K562 (cell line): ENCODE results near the gene JMJD1C. TPM values are rescaled to one million over a fixed set of nuclear protein-coding genes. Genes with fewer than 3 reads are reported as not detected.

Experiments used
- CSDE1 ChIP-seq, 2 experiments: fragments of 450-650 bp; IDR thresholded peaks; 2 replicates each; pipeline ENCODE4 v1.6.1; 2016; ENCODE audit warnings: mild to moderate bottlenecking in 1 of 2
- CTBP1 ChIP-seq: fragments of 450-650 bp; IDR thresholded peaks from 2 replicates; pipeline ENCODE4 v1.6.1; 2016; ENCODE audit warnings: borderline replicate concordance
- CUX1 ChIP-seq: fragments of 200-800 bp; sonication (Bioruptor generic); IDR thresholded peaks from 2 replicates; pipeline ENCODE4 v1.6.1; 2016; ENCODE audit warnings: missing genetic modification characterization, missing compliant biosample characterization
- HDGF ChIP-seq: fragments of 450-650 bp; IDR thresholded peaks from 2 replicates; pipeline ENCODE4 v1.6.1; 2016
- KAT7 ChIP-seq: sonication (generic); formaldehyde crosslinking; IDR thresholded peaks from 2 replicates; pipeline ENCODE4 v1.8.0; 2022; ENCODE audit warnings: missing genetic modification reagents, mild to moderate bottlenecking, borderline replicate concordance
- KDM5B ChIP-seq: fragments of 200-600 bp; sonication (generic); IDR thresholded peaks from 2 replicates; pipeline ENCODE4 v1.6.1; 2012; ENCODE audit warnings: low read depth, mild to moderate bottlenecking, moderate library complexity, low read length, control low read depth, inconsistent platforms; ENCODE audit not compliant: insufficient replicate concordance
- POLR2AphosphoS2 ChIP-seq: IDR thresholded peaks from 2 replicates; pipeline ENCODE4 v1.6.1; 2012; ENCODE audit warnings: low read length, improper control_type of control experiment
- RBBP5 ChIP-seq: fragments of 200-600 bp; sonication (generic); IDR thresholded peaks from 2 replicates; pipeline ENCODE4 v1.6.1; 2012; ENCODE audit warnings: borderline replicate concordance, mild to moderate bottlenecking, low read length, control low read depth, inconsistent platforms; ENCODE audit not compliant: insufficient read depth, poor library complexity, severe bottlenecking
- TOE1 ChIP-seq, 2 experiments: fragments of 450-650 bp in 1 of 2; sonication (generic) in 1 of 2; formaldehyde crosslinking in 1 of 2; IDR thresholded peaks; 2 replicates each; pipeline versions ENCODE4 v1.7.1 to v1.8.0; 2016 to 2022; ENCODE audit warnings: borderline replicate concordance in 2 of 2, mild to moderate bottlenecking in 2 of 2, antibody characterized with exemption in 1 of 2, inconsistent platforms in 1 of 2, low read depth in 1 of 2, missing genetic modification reagents in 1 of 2, moderate library complexity in 1 of 2
- ZNF324 ChIP-seq: fragments of 250-450 bp; sonication (Bioruptor Pico); IDR thresholded peaks from 2 replicates; pipeline ENCODE4 v1.4.0; 2020; ENCODE audit warnings: mild to moderate bottlenecking
- polyA plus RNA-seq, 8 experiments: library from polyadenylated mRNA; depleted of rRNA in 4 of 8; stranded (reverse) in 5 of 8; unstranded in 3 of 8; fragments of >200 nt; fragmentation: Nextera tagmentation in 2 of 8; fragmentation: Illumina TruSeq in 1 of 8; extraction: Ambion mirVana in 2 of 8; extraction: Trizol in 1 of 8; gene quantifications; 2 replicates each; pipeline versions ENCODE4 v1.2.1 to v1.2.3, GENCODE V29; 2011 to 2014; ENCODE audit warnings: inconsistent platforms in 1 of 8, missing spikeins in 1 of 8
- total RNA-seq, 7 experiments: library from RNA; depleted of rRNA in 6 of 7; stranded (reverse); fragments of >200 nt in 6 of 7; fragmentation: Illumina TruSeq in 2 of 7; extraction: Trizol in 2 of 7; gene quantifications; 2 replicates each; pipeline versions ENCODE4 v1.2.1 to v1.2.3, GENCODE V29; 2011 to 2021; ENCODE audit warnings: low replicate concordance in 1 of 7
- TF ChIP-seq, protein P1 (sequence below): sonication (generic); formaldehyde crosslinking; IDR thresholded peaks from 2 replicates; pipeline ENCODE4 v1.8.1; 2022; ENCODE audit warnings: missing genetic modification reagents
- TF ChIP-seq, protein P2 (sequence below): fragments of 250-450 bp; sonication (Bioruptor Pico); IDR thresholded peaks from 2 replicates; pipeline ENCODE4 v1.5.0; 2021; ENCODE audit warnings: mild to moderate bottlenecking, moderate library complexity

JMJD1C gene
- total and polyA plus RNA-seq, 9 of the 15 experiments (the other 6 are each of a cell fraction or from before 2014, with no cell fraction given), result 25.3 to 68.0 (median 47.2) TPM

DNA sequence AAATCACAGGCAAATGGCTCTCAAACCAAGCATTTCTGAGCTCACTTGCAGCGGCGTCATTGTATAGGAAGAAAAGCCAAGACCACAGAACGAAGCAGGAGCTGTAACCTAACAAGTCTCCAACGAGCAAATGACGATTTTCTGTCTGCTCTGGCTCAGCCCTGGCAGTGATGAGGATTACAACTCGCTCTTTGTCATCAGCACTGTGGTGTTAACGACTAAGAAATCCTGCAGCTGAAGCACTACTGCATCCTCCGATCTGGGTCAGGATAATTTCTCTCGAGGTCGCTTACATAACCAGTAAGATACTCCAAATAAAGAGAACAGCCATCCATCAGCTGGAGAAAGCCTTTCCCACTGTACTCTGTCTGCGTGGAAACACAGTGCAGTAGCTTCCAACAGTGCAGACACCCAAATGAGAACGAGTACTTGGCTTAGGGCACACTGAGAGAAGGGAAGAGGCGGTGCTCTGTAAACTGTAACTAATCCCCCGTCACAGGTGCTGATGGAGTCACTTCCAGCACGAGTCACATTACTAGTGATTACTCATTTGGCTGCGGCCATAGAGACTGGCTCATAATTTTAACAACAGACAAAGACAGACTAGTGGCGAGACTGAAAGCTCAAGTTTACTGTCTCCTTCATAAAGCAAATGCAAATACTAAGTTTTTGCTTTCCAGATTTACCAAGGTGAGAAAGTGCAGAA, 196.8 kb downstream of the JMJD1C start (continued):
- peak; percentile 81 for TF ChIP-seq TOE1 (IDR thresholded peaks at IDR 0.05; ENCODE audit: borderline replicate concordance)
- TF ChIP-seq TOE1 (CRISPR knock-in tag; IDR thresholded peaks at IDR 0.05; ENCODE audit: borderline replicate concordance, low read depth), result peak; percentile 54; the same call in 1 of the 2 replicates
- TF ChIP-seq, protein P1, sequence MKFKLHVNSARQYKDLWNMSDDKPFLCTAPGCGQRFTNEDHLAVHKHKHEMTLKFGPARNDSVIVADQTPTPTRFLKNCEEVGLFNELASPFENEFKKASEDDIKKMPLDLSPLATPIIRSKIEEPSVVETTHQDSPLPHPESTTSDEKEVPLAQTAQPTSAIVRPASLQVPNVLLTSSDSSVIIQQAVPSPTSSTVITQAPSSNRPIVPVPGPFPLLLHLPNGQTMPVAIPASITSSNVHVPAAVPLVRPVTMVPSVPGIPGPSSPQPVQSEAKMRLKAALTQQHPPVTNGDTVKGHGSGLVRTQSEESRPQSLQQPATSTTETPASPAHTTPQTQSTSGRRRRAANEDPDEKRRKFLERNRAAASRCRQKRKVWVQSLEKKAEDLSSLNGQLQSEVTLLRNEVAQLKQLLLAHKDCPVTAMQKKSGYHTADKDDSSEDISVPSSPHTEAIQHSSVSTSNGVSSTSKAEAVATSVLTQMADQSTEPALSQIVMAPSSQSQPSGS, result no peak
- peak; percentile 66; the same call in 1 of the 2 replicates for TF ChIP-seq KAT7
- TF ChIP-seq RBBP5, result peak; percentile 69
- TF ChIP-seq CSDE1 (IDR thresholded peaks at IDR 0.05), result peak in 1 of 2 experiments; percentile 13; a peak in 1 of 4 replicates
- TF ChIP-seq, protein P2, sequence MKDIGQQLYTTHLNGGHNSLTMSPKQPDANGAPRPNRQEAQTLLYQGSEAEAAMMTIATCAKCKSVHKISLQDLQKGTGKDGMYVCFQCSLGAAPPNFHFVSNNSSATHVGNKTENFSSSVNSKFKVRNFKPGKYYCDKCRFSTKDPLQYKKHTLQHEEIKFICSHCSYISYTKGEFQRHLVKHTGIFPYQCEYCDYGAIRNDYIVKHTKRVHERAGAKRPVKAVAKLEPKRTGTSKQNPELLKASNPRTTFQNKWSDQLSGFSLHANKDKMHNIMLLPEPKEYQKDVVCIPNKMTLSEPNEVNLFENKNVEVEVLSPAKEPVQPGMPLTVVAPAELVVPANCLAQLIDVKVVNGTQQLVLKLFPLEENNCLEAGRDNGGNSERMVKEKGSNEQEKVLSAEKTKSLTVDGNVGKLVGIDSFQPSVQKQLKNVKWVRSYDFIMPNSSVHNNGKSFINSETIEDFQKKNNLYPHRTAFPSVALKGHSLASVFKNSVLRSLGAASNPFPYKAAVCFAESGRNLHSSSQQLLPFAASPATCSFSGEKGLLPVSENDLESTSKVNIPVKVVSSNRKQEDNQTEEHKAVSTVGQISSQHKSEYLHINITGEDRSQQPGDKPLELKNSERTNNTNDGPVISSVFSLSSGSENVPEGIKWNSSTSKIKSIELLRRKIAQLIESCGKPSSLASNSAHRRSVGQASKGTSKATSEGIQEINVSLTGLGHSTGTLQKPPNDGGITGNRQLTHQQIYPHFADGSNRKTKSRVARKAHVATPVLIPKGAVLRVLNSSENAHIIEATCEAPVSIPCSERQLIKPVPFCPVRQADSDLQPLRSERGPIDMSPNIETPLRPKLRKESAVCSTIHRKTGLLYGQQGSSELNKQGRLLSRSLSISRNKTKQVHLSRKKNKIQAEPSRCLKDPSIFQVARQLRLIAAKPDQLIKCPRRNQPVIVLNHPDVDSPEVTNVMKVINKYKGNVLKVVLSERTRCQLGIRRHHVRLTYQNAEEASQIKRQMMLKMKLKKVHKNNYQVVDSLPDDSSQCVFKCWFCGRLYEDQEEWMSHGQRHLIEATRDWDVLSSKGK, result no peak
- peak; percentile 95 for TF ChIP-seq CTBP1
- no peak for TF ChIP-seq CUX1 (CRISPR knock-in tag)
- TF ChIP-seq KDM5B, result peak; percentile 97
- TF ChIP-seq ZNF324 (CRISPR knock-in tag), result no peak
- TF ChIP-seq HDGF, result 0 out of 2 replicates have a peak, but pooled peaks have one; percentile 72
- peak; percentile 87; the same call in 1 of the 2 replicates for TF ChIP-seq POLR2AphosphoS2
